Body of pancreas (tissue), 4 donors: ENCODE results near the gene MFSD12. TPM values are rescaled to one million over a fixed set of nuclear protein-coding genes. Genes with fewer than 3 reads are reported as not detected.
A peak's percentile ranks its signal among the peaks of the same experiment; 100 is the strongest.

Experiments used
- ATAC-seq: fragments of 150-250 bp; one replicate; pipeline ENCODE4 v1.9.1; 2016
- DNase-seq, 4 donors: peaks; one replicate each; pipeline ENCODE4 v3.0.0-alpha.2; 2019
- H3K27ac ChIP-seq, 4 donors: fragments of 200-600 bp; sonication (generic); 1 replicate in 3 of 4; 2 replicates in 1 of 4; pipeline versions ENCODE4 v1.5.1 to v1.6.1; 2016 to 2019; ENCODE audit warnings: mild to moderate bottlenecking in 1 of 4, mixed read lengths in 1 of 4, moderate library complexity in 1 of 4
- H3K27me3 ChIP-seq, 2 donors: fragments of 200-600 bp; sonication (generic); one replicate each; pipeline ENCODE4 v1.6.0; 2016; ENCODE audit warnings: mild to moderate bottlenecking in 1 of 2
- H3K36me3 ChIP-seq, 2 donors: fragments of 200-600 bp; sonication (generic); replicated peaks in 1 of 2; 2 replicates each; pipeline ENCODE4 v1.5.1; 2016; ENCODE audit warnings: low read depth in 2 of 2; ENCODE audit not compliant: insufficient read depth in 1 of 2
- H3K4me1 ChIP-seq: fragments of 200-600 bp; sonication (generic); one replicate; pipeline ENCODE4 v1.6.0; 2016
- H3K4me3 ChIP-seq, 2 donors: fragments of 200-600 bp; sonication (generic); 1 replicate in 1 of 2; 2 replicates in 1 of 2; pipeline ENCODE4 v1.5.1; 2016 to 2019
- H3K9me3 ChIP-seq, 3 donors: fragments of 200-600 bp; sonication (generic); 1 replicate in 2 of 3; 2 replicates in 1 of 3; pipeline ENCODE4 v1.5.1; 2016
- CTCF ChIP-seq, 7 experiments: fragments of 450-650 bp in 4 of 7; fragments of 200-600 bp in 3 of 7; sonication (generic) in 3 of 7; IDR thresholded peaks; one replicate each; pipeline ENCODE4 v1.5.1; 2016 to 2019; ENCODE audit warnings: antibody characterized with exemption in 7 of 7
- POLR2A ChIP-seq, 3 donors: fragments of 450-650 bp; IDR thresholded peaks; one replicate each; pipeline ENCODE4 v1.6.1; 2016; ENCODE audit warnings: antibody characterized with exemption in 3 of 3, mild to moderate bottlenecking in 2 of 3
- WGBS, 2 donors: methylation state at CpG; one replicate each; pipeline ENCODE4 v1.1.5; 2017; 5-methylcytosine and 5-hydroxymethylcytosine counted together
- intact Hi-C: fragments of 100-400 bp; cut with DNase I; formaldehyde crosslinking; loops from one replicate; pipeline ENCODE4 v1.15.1; 2023
- total RNA-seq, 2 donors: library from RNA; depleted of rRNA; stranded (reverse); fragments of >200 nt; gene quantifications; one replicate each; pipeline ENCODE4 v1.1.0, GENCODE V29; 2016

The MFSD12 gene
- total RNA-seq, 2 donors from 2014 or later = 64.3 to 78.8 TPM

- DNase-seq (no peak), ATAC-seq (no peak)
- H3K9me3 ChIP-seq = no peaks in the 10 kb centered on the region
- intact Hi-C loops = no loop called here
- H3K4me3 ChIP-seq = peak overlapping the region; percentile 71 to 75
- H3K27me3 ChIP-seq = no peaks in the 10 kb centered on the region
- H3K4me1 ChIP-seq = peaks cover 45% of the 10 kb centered on the region
- no peaks in the 10 kb centered on the region for H3K36me3 ChIP-seq
- WGBS, 2 donors = 15 to 21% methylated on average over 9 of the region's 9 CpGs
- peak overlapping the region in 3 of 4 donors; percentile 5 to 77 (median 74) for H3K27ac ChIP-seq
- TF ChIP-seq CTCF (IDR thresholded peaks at IDR 0.05) = no peak
- no peak for TF ChIP-seq POLR2A (IDR thresholded peaks at IDR 0.05)
Observed at GRCh38 chr19:3556423-3556977, 886 bp downstream of the MFSD12 start.

GRCh38 chr19:3555653-3556422, 1.5 kb downstream of the MFSD12 start:
- WGBS, 2 donors = 48 to 51% methylated on average over 4 to 14 of the region's 15 CpGs
- intact Hi-C loops = no loop called here
- no peak for DNase-seq
- H3K9me3 ChIP-seq = no peaks in the 10 kb centered on the region
- H3K27me3 ChIP-seq = no peaks in the 10 kb centered on the region
- no peaks in the 10 kb centered on the region for H3K36me3 ChIP-seq
- peaks cover 45% of the 10 kb centered on the region for H3K4me1 ChIP-seq
- TF ChIP-seq POLR2A (IDR thresholded peaks at IDR 0.05) (no peak), CTCF (IDR thresholded peaks at IDR 0.05) (no peak)
- peak overlapping the region; percentile 71 to 75 for H3K4me3 ChIP-seq
- no peak for ATAC-seq
- H3K27ac ChIP-seq = no peak overlapping the region

DNA sequence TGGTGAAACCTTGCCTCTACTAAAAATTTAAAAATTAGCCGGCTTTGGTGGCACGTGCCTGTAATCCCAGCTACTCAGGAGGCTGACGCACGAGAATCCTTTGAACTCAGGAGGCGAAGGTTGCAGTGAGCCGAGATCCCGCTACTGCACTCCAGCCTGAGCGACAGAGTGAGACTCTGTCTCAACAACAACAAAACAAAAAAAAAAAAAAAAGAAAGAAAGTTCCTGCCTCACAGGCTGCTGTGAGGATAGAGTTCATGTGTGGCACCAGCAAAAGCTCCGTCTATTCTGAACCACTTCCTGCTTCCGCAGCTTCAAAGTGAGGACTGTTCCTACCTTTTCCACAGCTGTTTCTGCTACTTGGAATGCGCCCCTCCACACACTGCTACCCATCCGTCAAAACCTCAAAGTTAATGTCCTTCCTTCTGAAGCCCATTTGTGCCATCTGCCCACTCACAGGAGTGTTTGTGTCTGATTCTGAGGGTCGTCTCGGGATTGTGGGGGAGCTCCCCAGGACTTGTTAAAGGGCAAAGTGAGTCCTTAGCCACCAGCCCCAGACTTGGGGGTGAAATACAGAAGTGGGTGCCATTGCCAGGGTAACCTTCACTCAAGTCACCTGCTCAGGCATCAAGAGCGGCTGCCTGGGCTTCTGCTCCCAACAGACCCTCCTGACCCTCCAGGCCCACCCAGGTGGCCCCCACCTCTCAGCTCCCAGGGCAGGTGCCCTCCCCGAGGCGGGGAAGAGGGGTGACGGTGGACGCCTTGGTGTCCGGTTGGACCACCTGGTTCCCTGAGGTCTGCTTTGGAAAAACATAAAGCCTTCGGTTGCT, 2.9 kb downstream of the MFSD12 start:
- TF ChIP-seq POLR2A (IDR thresholded peaks at IDR 0.05) = no peak
- TF ChIP-seq CTCF (IDR thresholded peaks at IDR 0.05) = no peak
- no peak for DNase-seq
- WGBS, 2 donors = 79 to 82% methylated on average over 20 to 21 of the region's 21 CpGs
- H3K36me3 ChIP-seq = no peaks in the 10 kb centered on the region
- peaks cover 45% of the 10 kb centered on the region for H3K4me1 ChIP-seq
- no peak for ATAC-seq
- no peak overlapping the region for H3K4me3 ChIP-seq
- H3K27me3 ChIP-seq = no peaks in the 10 kb centered on the region
- H3K9me3 ChIP-seq = no peaks in the 10 kb centered on the region
- intact Hi-C loops = no loop called here
- peak overlapping the region in 1 of 4 donors; percentile 39 for H3K27ac ChIP-seq

GRCh38 chr19:3551792-3552095, 5.6 kb downstream of the MFSD12 start:
- intact Hi-C loops = no loop called here
- no peak for ATAC-seq
- no peak overlapping the region for H3K27ac ChIP-seq
- H3K27me3 ChIP-seq = no peaks in the 10 kb centered on the region
- DNase-seq = no peak
- no peak overlapping the region for H3K4me3 ChIP-seq
- 79 to 90% methylated on average over 9 of the region's 9 CpGs for WGBS, 2 donors
- H3K9me3 ChIP-seq = no peaks in the 10 kb centered on the region
- no peaks in the 10 kb centered on the region for H3K36me3 ChIP-seq
- H3K4me1 ChIP-seq = peaks cover 46% of the 10 kb centered on the region
- TF ChIP-seq CTCF (IDR thresholded peaks at IDR 0.05) (no peak), POLR2A (IDR thresholded peaks at IDR 0.05) (no peak)
